CD4-positive, alpha-beta T cell treated with Interleukin-4 for 4 hours (primary cell): ENCODE results near the gene HES7.
"Not testable (repeated sequence)": the region's sequence is repeated elsewhere in the genome, so short reads cannot be mapped to it uniquely, and the experiment has no call there.

Experiments
- DNase-seq: peaks from one replicate; pipeline ENCODE4 v3.0.0-alpha.2; 2020

The HES7 gene

DNA sequence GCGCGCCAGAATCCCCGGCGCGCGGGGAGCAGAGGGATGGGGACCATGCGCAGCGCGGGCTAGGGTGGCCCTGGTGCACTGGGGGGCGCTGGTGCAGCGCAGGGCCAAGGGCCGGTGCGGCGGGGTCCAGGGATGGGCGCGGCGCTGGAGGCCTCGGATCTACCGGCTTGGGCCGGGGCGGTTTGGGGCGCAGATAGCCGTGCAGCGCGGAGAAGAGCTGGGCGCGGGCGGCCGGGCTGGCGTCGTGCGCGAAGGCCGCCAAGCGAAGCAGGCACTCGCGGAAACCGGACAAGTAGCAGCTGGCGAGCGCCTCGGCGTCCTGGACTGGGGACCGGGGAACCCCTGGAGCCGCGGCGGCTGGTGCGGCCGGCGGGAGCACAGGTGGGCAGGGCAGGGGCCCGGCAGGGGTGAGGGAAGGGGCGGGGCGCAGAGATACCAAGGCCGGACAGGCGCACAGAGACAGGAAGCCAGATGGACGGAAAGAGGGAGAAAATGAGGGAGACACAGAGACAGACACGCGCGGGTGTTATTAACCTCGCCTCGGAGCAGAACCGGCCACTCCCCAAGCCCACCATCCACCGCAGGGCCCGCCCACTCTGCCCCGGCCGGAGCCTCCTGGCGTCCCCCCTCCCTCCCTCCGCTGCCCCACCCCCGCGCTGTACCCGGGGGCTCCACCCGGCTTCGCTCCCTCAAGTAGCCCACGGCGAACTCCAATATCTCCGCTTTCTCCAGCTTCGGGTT, 2.1 kb downstream of the HES7 start:
- DNase-seq: no peak

DNA sequence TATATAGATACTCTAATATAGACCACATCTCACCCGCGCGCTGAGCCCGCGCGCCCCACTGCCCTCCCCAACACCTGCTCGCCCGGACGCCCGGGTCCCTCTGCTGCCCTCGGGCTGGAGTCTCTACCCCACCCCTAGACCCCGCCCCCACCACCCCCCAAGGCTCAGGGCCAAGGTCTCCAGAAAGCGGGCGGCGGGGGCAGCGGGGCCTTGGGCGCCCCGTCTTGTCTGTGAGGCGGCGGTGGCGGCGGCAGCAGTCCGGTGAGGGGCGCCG, 2.6 kb downstream of the HES7 start:
- DNase-seq: no peak

DNA sequence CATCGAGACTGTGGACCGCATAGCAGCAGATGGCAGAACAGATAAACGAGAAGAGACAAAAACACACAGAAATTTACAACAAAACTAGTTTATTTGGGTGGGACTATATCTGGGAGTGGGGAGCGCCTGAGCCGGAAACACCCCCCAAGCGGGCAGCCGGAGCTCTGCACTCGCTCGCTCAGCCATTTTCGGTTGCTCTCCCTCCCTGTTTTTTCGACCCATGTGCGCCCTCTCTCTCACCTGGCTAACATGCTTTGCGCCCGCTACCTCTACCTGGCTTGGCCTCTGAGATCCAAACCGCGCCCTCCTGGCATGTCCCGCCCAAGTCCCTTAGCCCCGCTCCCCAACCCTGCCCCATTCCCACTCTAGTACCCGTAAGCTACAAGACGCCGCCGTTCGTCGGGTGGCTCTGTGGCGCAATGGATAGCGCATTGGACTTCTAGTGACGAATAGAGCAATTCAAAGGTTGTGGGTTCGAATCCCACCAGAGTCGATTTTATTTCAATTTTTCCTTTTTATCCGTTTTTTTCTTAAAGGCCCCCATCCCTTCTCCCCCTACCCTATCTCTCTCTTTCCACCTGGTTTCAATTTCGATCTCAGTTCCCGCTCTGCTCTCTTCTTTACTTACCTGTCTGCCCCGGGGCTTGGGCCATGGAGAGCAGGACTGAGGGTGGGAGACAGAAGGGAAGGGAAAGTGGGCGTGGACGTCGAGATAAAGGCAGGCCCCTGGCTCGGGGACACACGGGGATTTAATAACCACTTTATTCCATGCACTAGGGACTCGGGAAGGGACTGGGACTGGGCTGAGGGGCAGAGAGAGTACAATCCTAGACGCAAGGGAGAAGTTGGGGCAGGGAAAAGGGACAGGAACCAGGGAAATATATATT, 3.1 kb downstream of the HES7 start:
- DNase-seq: peak; percentile 55

DNA sequence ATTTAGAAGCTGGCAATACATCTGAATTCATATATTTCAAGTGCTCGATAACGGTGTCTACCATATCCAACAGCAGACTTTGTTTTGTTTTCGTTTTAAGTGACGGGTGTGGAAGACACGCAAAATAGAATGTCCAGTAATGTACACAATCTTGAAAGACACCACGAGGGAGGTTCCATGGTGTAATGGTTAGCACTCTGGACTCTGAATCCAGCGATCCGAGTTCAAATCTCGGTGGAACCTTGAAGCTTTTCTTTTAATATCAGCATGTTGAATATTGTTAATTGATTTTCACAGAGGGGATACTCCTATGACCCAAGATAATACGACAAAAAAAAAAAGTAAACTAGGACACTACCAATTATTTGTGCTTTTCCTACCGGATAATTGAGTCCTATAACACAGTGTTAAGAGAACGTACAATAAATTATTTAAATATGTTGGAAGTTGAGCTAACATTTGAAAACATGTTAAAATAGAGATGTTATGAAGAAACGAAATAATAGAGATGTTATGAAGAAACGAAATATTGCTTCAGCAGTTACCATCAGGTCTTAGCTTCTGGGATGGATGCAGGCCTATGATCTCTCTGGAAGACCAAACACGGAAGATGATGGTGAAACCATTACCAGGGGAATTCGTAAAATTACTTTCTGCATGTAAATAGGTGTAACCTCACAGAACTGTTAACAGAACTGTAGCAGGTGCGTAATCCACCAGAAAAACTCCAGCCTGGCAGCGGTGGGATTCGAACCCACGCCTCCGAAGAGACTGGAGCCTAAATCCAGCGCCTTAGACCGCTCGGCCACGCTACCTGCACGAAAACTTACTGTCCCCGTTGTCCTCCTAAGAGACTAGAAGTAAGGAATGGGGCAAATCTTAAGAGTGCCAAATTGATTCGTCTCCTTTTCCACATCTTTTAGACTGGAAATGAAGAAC, 4.1 kb downstream of the HES7 start:
- DNase-seq: peak; percentile 90

DNA sequence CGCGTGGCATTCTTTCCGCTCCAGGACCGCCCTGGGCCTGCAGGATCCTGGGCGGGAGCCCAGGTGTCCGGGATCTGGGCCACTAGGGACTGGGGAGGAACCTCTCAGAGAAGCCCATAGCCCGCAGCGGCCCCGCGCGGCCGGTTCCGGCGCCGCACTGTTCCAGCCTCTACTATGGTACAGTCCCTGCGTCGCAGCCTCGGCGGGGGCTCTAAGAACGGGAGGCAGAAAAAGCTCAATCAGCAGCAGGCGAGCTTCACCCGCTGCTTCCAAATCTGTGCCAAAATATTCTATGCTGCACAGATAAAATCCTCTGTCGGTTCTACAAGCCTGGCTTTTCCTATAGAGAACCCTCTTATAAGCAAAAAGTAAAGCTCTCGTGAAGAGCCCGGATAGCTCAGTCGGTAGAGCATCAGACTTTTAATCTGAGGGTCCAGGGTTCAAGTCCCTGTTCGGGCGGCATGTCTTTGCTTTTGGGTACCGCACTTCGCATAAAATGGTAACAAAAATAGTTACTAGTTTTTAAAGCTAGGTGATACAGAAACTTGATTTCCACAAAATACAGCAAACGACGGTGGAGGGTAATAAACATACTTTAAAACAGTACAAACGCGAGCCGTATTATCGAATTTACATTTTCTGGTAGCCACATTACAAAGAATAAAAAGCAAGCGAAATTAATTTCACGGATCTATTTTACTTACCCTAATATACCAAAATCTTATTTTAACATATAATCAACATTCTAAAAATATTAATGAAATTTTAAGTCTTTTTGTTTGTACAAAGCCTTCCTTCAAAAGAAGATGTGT, 4.9 kb downstream of the HES7 start:
- DNase-seq: peak; percentile 81

DNA sequence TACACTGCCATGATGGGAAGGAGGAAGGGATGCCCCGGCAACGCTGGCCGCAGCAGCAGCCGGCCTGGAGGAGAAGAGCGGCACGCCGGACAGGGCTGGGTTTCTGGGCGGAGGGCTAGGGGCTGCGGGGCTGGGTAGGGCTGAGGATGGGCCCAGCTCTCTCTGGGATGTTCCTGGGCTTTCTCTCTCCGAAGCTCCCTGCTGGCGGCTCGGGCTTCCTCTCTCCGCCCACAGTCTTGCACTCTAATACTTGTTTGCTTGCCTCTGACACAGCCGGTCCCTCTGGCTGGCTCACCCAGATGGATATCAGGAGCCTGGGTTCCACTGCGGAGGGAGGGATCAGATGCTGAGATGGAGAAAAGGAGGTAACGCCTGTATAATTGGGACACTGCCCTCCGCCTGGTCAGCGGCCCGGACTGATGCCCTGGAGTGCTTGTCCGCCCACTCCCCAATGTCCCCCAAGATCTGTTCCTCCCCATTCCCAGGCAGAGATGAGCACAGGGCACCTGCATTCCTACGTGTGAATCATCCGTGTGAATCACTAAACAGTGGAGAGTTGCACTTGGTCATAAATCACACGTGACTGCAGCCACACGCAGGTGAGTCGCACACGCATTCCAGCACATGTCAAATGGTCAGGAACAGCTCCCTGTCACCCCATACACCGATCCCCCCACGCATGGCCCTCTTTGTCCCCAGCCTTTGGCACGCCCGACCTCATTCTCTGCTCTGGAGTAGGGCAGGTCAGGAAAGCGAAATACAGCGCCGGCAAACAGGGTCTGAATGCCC, 5.7 kb downstream of the HES7 start, which contains the start of gene ALOXE3:
Gene ALOXE3, minus strand, starts transcription at position 535 of the 789 bp plus-strand sequence. Its CDS starts 524 bp downstream, at position 11.
- DNase-seq: peak; percentile 30

DNA sequence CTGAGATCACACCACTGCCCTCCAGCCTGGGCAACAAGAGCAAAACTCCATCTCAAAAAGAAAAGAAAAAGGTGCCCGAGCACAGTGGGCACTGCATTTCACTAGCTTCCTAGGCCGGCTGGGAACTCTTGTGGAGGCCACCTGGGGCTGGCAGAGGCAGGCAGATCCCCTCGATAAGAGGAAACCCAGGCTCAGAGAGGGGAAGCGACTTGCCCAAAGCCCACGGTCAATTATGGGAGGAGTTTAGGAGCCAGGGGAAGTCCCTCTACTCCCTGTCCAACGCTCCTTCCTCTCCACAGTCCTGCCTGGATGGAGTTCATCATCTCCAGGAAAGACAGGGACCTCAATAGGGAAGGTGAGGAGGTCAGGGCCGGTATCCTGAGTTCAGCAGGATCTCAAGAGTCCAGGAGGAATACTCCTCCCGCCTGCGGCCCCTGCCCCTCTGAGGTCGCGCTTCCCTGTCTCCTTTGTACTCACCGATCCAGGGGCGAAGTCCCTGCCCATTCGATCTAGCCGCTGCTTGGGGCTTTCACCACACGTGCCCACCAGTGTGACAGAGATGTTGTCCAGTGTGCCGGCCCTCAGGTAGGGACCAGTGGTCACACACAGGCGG, 6.4 kb downstream of the HES7 start:
- no peak for DNase-seq

DNA sequence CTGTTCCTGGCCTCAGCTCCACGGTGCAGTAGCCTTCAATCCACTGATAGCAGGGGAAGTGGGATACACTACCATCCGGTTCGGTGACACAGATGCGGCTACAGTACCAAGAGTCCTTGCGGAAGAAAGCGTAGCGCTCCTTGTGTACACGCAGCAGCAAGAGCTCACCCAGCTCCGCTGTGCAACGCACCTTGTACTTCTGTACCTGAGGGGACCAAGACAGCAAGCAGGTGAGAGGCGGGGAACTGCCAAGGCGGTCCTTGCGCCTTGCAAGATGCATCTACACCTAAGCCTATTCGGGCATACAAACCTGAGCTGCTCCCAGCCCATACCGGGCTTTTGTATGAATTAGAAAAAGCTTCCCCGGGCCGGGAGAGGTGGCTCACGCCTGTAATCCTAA, 7.1 kb downstream of the HES7 start:
- DNase-seq: no peak

DNA sequence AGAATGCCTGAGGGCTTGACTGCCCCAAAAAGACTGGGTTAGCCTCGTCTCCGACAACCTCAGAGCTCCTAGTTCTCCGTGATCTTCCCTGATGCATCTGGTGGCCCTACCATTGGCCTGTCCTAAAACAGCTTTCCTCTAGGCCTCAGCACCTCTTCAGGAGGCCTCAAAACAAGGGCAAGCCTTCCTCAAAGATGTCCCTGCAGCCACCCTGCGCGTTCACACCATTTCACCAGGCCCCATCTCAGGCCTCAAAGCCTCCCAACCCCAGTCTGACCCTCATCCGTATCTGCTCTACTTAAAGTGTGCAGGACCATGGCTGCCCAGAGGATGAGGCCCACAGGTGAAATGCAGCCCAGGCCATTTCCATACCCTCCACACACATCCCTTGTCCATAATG, 13.0 kb downstream of the HES7 start:
- no peak for DNase-seq

DNA sequence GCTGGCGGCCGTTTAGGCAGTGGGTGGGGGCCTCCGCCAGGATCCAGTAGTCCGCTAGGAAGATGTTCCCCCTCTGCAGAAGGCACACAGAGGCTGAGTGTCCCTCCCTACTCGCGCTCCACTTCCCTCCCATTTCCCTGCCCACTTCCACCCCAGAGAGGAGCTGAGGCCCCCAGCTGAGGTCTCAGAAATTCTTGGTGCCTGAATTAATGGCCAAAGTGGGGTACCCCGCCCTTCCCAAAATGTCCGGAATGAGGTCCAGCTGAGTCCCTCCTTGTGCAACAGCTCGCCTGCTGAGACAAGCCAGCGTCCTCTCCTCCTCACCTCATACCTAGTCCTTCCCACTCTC, 13.5 kb downstream of the HES7 start:
- DNase-seq: no peak

DNA sequence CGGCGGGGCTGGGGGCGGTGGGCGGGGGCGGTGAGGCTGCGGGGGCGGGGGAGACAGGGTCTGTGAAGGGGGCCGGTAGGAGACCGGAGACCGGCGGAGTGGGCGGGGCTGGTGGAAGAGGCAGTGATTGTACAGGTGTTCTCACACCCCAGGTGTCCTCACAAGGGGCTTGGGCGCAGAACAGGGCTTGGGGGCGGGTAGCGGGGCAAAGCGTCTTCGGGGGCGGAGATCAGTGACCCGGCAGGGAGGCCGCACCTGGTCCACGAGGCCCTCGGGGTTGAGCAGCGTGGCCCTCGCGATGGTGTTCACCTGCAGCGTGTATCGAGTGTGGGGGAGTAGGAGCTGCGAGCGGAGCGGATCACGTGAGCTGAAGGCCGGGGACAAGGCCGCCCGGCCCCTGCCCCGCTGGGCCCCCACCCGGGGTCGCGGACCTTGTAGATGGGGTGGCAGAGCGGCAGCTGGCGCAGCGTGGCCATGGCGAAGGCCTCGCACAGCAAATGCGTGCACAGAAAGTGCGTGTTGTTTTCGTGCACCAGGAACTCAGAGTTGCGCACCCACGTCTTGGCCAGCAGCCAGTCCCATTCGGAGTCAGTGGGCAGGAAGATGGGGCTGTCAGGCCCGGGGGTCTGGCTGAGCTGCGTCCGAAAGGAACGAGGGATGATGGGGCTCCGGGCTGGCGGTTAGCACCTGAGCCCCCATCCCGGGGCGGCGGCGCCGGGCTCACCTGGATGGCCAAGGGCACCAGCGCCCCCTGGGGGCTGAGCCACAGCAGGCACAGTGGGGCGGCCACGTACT, 14.0 kb downstream of the HES7 start:
- peak; percentile 70 for DNase-seq

DNA sequence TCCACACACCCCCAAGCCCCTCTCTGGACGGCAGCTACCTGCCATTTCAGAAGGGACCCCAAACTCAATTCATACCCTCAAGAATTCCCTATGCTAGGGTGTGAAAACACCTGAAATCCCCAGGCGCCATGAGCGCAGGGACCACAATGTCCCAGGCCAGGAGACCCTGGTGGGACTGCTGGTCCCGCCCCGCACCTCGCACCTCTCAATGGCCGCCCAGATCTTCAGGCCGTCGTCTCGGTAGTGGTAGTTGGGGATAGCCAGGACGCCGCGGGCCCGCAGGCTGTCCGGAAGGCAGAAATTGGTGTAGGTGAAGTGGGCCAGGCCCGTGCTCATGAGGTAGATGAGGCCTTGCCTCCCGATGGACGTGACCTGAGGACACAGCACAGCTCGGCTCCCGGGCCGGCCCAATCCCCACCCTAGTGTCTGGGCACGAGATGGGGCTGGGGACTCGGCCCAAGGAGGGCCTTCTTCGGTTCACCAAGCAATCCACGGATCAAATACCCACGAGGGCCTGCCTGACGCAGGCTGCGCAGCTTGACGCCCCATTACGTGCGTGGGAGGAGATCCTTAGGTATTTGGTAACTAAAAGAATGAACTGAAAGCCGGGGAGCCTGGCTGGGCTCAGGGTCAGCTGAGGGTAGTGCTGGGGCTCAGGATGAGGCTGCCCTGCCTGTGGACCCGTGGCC, 14.8 kb downstream of the HES7 start:
- DNase-seq: no peak

DNA sequence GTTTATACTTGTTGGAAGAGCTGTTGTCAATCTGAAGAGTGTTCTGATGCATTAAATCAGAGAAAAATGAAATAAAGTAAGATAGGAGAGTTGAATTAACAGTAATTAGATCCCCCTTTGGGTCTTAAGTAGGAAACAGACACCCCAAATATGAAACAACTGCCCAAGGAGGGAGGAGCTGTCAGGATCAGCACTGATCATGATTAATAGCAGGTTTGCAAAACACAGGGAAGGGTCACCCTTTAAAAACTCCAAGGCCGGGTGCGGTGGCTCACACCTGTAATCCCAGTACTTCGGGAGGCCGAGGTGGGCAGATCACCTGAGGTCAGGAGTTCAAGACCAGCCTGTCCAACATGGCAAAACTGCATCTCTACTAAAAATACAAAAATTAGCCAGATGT, 16.9 kb downstream of the HES7 start:
- DNase-seq: not testable (repeated sequence)

DNA sequence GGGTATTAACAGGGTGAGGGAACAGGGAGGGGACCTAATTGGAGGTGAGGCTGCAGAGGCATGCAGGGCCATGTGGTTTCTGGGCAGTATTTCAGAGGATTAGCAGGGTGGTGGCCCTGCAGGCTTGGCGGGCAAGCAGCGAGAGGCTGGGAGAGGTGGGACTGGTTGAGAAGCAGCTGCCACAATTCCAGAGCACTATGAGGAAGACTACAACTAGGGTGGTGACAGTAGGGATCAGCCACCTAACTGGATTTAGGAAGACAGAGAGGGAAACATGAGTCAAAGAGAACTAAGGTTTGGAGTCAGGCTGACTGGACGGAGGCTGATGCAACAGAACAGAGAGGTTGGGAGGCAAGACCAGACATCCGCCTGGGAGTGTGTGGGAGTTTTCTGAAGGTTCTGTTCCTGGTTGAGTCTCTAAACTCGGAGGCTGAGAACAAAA, 17.9 kb downstream of the HES7 start:
- DNase-seq: no peak

DNA sequence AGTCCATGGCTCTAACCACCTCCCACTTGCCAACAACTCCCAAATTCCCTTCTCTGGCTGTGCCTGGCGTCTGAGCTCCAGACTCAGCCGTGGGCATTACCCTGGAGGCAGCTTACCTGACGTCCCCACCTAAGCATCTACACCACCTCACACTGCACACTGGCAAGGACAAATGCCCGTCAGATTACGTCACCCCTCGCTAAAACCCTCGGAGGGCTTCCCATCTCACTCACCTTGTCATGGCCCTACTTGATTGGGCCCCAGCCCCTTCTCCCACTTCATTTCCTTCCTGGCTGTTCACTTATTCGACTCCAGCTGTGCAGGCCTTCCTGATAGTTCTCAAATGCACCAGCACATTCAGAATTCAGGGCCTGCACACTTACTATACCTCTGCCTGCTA, 19.0 kb downstream of the HES7 start:
- DNase-seq: no peak

DNA sequence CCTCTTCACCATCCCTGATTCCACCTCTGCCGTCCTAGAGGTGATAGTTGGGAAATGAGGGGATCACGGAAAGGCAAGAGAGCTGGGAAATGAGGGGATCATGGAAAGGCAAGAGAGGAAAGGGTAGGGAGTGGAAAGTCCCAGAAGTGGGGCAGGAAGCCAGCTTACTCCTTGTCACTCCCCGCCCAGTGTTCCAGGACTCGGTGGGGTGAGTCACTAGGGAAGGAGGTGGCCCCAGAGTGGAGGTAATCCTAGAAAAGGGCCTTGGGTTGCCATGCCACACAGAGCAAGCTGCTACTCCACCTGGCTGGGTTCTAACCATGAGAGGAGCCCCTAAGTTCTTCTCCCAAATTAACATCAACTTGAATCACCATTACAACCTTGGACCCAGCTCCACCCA, 20.4 kb downstream of the HES7 start:
- no peak for DNase-seq

DNA sequence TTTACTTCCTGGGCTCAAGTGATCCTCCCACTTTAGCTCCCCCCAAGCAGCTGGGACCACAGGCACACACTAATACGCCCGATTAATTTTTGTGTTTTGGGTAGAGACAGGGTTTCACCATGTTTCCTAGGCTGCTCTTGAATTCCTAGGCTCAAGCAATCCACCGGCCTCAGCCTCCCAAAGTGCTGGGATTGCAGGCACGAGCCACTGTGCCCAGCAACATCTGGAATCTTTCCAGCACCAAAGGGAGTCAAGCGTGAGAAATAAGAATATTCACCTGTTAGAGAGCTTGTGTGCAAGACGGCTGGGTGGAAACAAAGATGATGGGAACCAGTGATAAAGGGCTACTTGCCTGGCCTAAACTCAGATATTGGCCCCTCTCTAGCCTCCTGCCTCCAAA, 22.2 kb downstream of the HES7 start:
- no peak for DNase-seq

DNA sequence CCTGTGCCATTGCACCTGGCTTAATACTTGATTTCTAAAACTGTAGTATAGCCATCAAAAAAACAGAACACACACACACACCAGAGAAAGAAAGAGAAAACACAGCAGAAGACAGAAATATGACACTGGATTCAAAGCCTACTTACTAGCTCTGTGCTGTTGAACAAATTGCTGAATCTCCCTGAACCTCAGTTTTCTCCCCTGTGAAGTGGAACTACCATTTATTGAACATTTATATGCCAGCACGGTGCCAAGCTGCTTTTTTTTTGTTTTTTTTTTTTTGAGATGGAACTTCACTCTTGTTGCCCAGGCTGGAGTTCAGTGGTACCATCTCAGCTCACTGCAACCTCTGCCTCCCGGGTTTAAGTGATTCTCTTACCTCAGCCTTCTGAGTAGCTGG, 23.1 kb downstream of the HES7 start:
- DNase-seq: no peak

DNA sequence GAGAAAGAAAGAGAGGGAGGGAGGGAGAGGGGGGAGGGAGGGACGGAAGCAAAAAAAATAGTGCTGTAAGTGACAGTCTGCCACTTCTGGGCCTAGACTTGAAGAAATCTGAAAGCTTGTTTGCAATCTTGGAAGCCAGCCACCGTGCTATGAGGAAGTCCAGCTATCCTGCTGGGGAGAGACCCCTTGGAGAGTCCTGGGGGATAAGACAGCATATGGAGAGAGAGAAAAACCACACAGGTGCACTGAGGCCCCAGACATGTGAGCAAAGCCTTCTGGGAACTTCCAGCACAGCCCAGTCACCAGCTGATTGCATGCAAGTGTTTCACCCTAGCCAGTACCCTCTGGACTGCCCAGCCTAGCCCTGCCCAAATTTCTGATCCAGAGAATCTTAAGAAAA, 23.8 kb downstream of the HES7 start:
- DNase-seq: no peak

DNA sequence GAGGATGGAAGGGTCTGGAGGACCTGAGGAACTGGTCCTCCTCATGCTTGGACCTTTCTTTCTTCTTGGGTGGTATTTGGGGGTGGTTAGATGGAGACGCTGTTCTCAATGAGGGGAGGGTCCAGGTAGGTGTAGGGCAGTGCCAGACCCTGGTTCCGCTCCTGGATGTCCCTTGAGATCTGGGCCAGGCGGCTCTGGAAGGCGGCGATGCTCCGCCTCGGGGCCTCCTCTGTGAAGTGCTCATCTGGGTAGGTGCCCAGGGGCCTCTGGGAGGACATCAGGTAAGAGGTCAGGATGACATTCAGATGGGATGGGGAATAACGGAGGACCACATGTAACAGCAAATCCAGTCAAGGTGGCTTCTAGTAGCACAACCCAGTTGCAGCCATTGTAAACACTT, 27.4 kb downstream of the HES7 start:
- DNase-seq: no peak
